Fibroblast of skin of left quadriceps (primary cell): ENCODE data around the gene HERC2.

ENCODE experiments used
- DNase-seq, 2 experiments: peaks; one replicate each; pipeline ENCODE4 v3.0.0-alpha.2; 2013; ENCODE audit warnings: low read depth in 2 of 2

Gene HERC2

GRCh38 chr15:28112962-28113361 is 209.0 kb downstream of the HERC2 start:
- no peak for DNase-seq

GRCh38 chr15:28112101-28112760 is 209.7 kb downstream of the HERC2 start:
- no peak for DNase-seq

GRCh38 chr15:28111543-28111942 is 210.4 kb downstream of the HERC2 start:
- DNase-seq: no peak

GRCh38 chr15:28110481-28110881 is 211.5 kb downstream of the HERC2 start:
- no peak for DNase-seq

- no peak for DNase-seq
Observed at GRCh38 chr15:28109626-28110455, 212.1 kb downstream of the HERC2 start.

GRCh38 chr15:28107904-28108275 is 214.1 kb downstream of the HERC2 start:
- DNase-seq: no peak

- DNase-seq: no peak
Observed at GRCh38 chr15:28107111-28107903, 214.7 kb downstream of the HERC2 start.

- no peak for DNase-seq
Observed at GRCh38 chr15:28106294-28107110, 215.5 kb downstream of the HERC2 start.

GRCh38 chr15:28105793-28106192 is 216.2 kb downstream of the HERC2 start:
- DNase-seq: no peak

- no peak for DNase-seq
Observed at GRCh38 chr15:28105224-28105791, 216.7 kb downstream of the HERC2 start.

- DNase-seq: no peak
Observed at GRCh38 chr15:28104326-28104725, 217.7 kb downstream of the HERC2 start.

GRCh38 chr15:28103831-28104230 is 218.1 kb downstream of the HERC2 start:
- DNase-seq: no peak

- no peak for DNase-seq
Observed at GRCh38 chr15:28101983-28102441, 220.0 kb downstream of the HERC2 start.

GRCh38 chr15:28101201-28101600 is 220.8 kb downstream of the HERC2 start:
- DNase-seq: no peak

- no peak for DNase-seq
Observed at GRCh38 chr15:28100516-28101195, 221.3 kb downstream of the HERC2 start.

- no peak for DNase-seq
Observed at GRCh38 chr15:28099555-28100140, 222.3 kb downstream of the HERC2 start.

- no peak for DNase-seq
Observed at GRCh38 chr15:28098766-28099554, 223.0 kb downstream of the HERC2 start, which contains the start of gene OCA2. Gene OCA2, minus strand, starts transcription at chr15:28099315. Its CDS starts 17,441 bp downstream, at chr15:28081874.

GRCh38 chr15:28098360-28098765 is 223.6 kb downstream of the HERC2 start:
- DNase-seq: no peak

- DNase-seq: no peak
Observed at GRCh38 chr15:28097656-28098359, 224.2 kb downstream of the HERC2 start.
